Activated T-helper 1 cell treated with anti-CD3 and anti-CD28 coated beads, Interleukin-12 subunit alpha, Interleukin-12 subunit beta, Interleukin-2, Interleukin-4 antibody, amounts not matched to agents 30 ng/mL and 10 ng/mL and 1 ng/mL, durations not matched to agents 14 hours and 24 hours and 36 hours (primary cell): Measurements from ENCODE around the gene RUSC1. TPM values are rescaled to one million over a fixed set of nuclear protein-coding genes. Genes with fewer than 3 reads are reported as not detected.

Experiments used
- DNase-seq: peaks from one replicate; pipeline ENCODE4 v3.0.0; 2021; ENCODE audit warnings: low spot score
- H3K27ac Mint-ChIP-seq: one replicate; pipeline ENCODE4 v1.8.0; 2021; ENCODE audit warnings: mild to moderate bottlenecking, mixed read lengths
- H3K27me3 Mint-ChIP-seq: one replicate; pipeline ENCODE4 v1.8.0; 2022; ENCODE audit warnings: mild to moderate bottlenecking, moderate library complexity, mixed read lengths; ENCODE audit not compliant: insufficient read depth
- H3K36me3 Mint-ChIP-seq: one replicate; pipeline ENCODE4 v1.8.0; 2021; ENCODE audit warnings: low read depth, mixed read lengths
- H3K4me1 Mint-ChIP-seq: one replicate; pipeline ENCODE4 v1.8.0; 2021; ENCODE audit warnings: low read depth, mixed read lengths
- H3K4me3 Mint-ChIP-seq: one replicate; pipeline ENCODE4 v1.8.0; 2021; ENCODE audit warnings: mild to moderate bottlenecking, moderate library complexity, mixed read lengths
- H3K9me3 Mint-ChIP-seq: one replicate; pipeline ENCODE4 v1.8.0; 2021; ENCODE audit warnings: mixed read lengths
- intact Hi-C: fragments of 100-400 bp; cut with micrococcal nuclease; formaldehyde crosslinking; loops from one replicate; pipeline ENCODE4 v1.15.1; 2024
- total RNA-seq: library from RNA; stranded (reverse); gene quantifications from 2 replicates; pipeline ENCODE4 v1.2.3, GENCODE V29; 2022

Gene RUSC1, protein sequence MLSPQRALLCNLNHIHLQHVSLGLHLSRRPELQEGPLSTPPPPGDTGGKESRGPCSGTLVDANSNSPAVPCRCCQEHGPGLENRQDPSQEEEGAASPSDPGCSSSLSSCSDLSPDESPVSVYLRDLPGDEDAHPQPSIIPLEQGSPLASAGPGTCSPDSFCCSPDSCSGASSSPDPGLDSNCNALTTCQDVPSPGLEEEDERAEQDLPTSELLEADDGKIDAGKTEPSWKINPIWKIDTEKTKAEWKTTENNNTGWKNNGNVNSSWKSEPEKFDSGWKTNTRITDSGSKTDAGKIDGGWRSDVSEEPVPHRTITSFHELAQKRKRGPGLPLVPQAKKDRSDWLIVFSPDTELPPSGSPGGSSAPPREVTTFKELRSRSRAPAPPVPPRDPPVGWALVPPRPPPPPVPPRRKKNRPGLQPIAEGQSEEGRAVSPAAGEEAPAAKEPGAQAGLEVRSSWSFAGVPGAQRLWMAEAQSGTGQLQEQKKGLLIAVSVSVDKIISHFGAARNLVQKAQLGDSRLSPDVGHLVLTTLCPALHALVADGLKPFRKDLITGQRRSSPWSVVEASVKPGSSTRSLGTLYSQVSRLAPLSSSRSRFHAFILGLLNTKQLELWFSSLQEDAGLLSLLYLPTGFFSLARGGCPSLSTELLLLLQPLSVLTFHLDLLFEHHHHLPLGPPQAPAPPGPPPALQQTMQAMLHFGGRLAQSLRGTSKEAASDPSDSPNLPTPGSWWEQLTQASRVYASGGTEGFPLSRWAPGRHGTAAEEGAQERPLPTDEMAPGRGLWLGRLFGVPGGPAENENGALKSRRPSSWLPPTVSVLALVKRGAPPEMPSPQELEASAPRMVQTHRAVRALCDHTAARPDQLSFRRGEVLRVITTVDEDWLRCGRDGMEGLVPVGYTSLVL
- total RNA-seq: 28.7 and 34.7 TPM in 2 replicates

DNA sequence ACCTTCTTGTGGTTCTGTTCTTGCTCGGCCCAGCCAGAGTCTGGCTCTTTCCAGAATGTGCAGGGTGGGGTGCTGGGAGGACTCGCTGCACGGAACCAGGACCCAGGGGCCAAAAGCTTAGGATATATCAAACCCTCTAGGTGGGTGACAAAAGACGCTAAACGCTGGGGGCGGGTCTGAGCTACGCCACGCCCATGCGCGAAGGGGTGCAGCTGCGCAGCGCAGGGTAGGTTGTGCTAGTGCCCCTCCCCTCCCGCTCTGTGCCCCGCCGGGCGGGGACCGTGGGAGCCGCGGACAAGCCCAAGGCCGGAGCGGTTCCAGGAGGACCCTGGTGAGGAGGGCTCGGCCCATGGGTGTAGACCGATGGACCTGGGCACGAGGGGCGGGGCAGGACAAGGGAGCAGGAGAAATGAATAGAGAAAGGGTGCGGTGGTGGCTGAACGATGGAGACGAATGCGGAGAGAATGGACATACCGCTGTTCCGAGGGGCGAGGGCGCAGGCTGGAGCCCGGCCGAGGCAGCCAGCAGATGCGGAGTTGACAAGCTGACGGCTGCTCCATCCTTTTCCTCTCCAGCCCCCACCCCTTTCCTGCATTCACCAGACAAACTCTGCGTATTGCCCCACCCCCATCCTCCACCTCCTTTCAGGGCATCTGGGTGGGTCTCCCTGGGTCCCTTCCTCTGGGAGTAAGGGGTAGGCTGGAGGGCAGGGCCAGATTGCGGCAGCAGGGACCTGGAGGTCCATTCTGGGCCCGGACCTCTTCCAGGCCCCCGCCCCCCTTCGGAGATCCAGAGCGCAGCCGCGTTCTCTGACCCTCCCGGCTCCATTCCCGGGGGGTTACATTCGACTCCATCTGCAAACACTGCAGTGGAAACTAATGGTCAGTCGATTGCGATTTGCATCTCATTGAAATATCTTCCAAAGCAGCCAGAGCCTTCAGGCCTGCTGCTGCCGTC, at the start of gene RUSC1:
Gene RUSC1 (plus strand): TSS at position 234 of the 957 bp plus-strand sequence. CDS start 880 bp downstream, outside the sequence.
- Mint-ChIP-seq H3K27me3 (no peaks in the 10 kb centered on the region), H3K36me3 (peaks cover 21% of the 10 kb centered on the region), H3K4me1 (peaks cover 45% of the 10 kb centered on the region), H3K9me3 (no peaks in the 10 kb centered on the region), H3K27ac (no peak within 1 kb of the TSS), H3K4me3 (peak within 1 kb of the TSS; percentile 51)
- DNase-seq: peak; percentile 71
- intact Hi-C loops: loop anchor here (5.0 to 10.0 kb wide), 6 partner anchors 179 to 1646 kb away; partner anchors contain the start of genes ARHGEF2, DPM3, ILF2 and NPR1

DNA sequence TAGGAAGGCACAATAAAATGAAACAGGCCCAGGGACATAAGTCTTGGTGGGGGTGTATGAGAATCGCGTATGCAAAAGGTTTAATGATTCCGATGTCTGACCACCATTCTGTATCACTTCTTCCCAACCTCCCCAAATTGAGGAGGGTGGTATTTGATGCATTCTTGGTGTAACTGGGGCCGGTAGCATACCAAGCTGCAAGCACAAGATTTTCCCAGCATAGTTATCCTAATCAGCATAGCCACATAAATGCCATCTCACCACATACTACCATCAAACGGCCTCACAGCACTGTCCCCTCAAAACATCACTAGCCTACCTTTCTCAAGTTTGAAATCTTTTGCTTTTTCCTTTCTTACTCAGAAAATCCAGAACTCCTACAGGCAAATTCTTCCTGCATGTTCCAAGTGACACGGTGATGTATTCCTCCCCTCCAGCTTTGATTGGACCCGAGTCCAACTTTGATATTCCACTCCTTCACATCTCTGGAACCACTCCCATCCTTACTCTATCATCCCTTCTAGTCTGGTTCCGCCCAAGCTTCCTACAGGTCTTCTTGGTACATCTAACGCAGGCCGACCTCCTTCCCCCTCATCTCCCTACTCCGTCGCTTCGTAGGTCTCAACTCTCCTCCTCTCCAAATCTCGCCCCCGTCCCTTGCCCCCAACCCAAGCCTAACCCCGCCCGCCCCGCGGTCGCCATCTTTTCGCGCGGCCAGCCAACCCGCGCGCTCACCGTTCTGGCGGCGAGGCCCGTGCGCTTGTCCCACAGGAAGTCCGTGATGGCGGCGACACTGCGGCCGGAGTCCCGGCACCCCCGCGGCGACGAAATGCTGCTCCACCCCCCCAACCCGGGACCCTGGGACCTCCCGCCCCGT, 48.0 kb upstream of the RUSC1 start:
- H3K4me3 Mint-ChIP-seq: peak overlapping the region; percentile 90
- H3K36me3 Mint-ChIP-seq: peaks cover 38% of the 10 kb centered on the region
- peak overlapping the region; percentile 94 for H3K27ac Mint-ChIP-seq
- peaks cover 41% of the 10 kb centered on the region for H3K4me1 Mint-ChIP-seq
- peaks cover 2% of the 10 kb centered on the region for H3K27me3 Mint-ChIP-seq
- H3K9me3 Mint-ChIP-seq: no peaks in the 10 kb centered on the region
- intact Hi-C loops: loop anchor here (1.0 to 10.0 kb wide), 6 partner anchors 10 to 782 kb away; partner anchors contain the start of genes FDPS, LAMTOR2, MTX1 and SCAMP3
- DNase-seq: no peak

DNA sequence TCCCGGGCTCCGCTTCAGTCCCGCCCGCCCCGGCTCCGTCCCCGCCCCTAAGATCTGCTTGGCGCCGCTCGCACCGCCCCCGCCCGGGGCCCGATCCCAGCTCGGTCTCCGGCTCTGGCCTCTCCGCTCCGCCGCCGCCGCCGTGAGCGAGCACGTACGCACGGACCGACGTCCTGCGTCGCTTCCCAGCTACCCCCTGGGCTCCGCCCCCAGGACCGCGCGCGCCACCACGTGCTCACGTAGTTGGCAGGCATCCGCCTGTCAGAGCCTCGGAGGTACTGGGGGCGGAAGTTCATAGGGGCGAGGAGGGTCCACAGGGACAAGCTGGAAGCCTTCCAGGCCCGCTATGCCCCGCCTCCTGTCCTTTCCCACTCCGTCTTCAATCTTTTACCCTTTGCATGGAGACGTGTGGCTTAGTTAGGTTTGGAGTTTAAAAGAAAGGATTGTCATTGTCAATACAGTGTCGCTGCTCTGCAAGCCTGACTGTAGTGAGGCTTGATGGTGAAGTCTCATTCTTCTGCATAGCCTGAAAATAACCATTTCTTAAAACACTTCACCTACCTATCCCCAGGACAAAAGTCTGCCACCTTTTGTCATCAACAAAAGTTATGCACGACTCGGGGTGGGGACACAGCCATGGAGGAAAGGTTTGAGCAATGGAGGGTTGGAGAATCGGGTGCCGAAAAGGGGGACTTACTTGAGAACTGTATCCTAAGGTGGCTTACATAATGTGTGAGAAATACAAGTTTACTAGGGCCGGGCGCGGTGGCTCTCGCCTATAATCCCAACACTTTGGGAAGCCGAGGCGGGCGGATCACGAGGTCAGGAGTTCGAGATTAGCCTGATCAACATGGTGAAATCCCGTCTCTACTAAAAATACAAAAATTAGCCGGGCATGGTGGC, 47.1 kb upstream of the RUSC1 start, which contains the start of gene CLK2:
Gene CLK2 (minus strand): TSS at position 162 of the 903 bp plus-strand sequence. CDS start 2,527 bp downstream, outside the sequence.
- DNase-seq: peak; percentile 96
- Mint-ChIP-seq H3K4me1 (peaks cover 47% of the 10 kb centered on the region), H3K27ac (peak within 1 kb of the TSS; percentile 94), H3K36me3 (peaks cover 29% of the 10 kb centered on the region), H3K27me3 (peaks cover 5% of the 10 kb centered on the region), H3K9me3 (no peaks in the 10 kb centered on the region), H3K4me3 (peak within 1 kb of the TSS; percentile 90)
- intact Hi-C loops: loop anchor here (1.0 to 10.0 kb wide), 6 partner anchors 11 to 781 kb away; partner anchors contain the start of genes FDPS, LAMTOR2, MTX1 and SCAMP3

GRCh38 chr1:155277070-155277901, 43.4 kb upstream of the RUSC1 start, which contains the start of gene HCN3:
TSS of gene HCN3 (plus strand) at chr1:155277463. CDS start at chr1:155277591, 128 bp downstream.
- DNase-seq: peak; percentile 91
- peaks cover 7% of the 10 kb centered on the region for H3K27me3 Mint-ChIP-seq
- peak within 1 kb of the TSS; percentile 83 for H3K4me3 Mint-ChIP-seq
- H3K9me3 Mint-ChIP-seq: no peaks in the 10 kb centered on the region
- H3K27ac Mint-ChIP-seq: peak within 1 kb of the TSS; percentile 62
- intact Hi-C loops: loop anchor here (1.0 to 10.0 kb wide), 9 partner anchors 15 to 778 kb away; partner anchors contain the start of genes ENTREP3, FDPS, LAMTOR2 and SCAMP3
- H3K4me1 Mint-ChIP-seq: peaks cover 38% of the 10 kb centered on the region
- peaks cover 6% of the 10 kb centered on the region for H3K36me3 Mint-ChIP-seq

DNA sequence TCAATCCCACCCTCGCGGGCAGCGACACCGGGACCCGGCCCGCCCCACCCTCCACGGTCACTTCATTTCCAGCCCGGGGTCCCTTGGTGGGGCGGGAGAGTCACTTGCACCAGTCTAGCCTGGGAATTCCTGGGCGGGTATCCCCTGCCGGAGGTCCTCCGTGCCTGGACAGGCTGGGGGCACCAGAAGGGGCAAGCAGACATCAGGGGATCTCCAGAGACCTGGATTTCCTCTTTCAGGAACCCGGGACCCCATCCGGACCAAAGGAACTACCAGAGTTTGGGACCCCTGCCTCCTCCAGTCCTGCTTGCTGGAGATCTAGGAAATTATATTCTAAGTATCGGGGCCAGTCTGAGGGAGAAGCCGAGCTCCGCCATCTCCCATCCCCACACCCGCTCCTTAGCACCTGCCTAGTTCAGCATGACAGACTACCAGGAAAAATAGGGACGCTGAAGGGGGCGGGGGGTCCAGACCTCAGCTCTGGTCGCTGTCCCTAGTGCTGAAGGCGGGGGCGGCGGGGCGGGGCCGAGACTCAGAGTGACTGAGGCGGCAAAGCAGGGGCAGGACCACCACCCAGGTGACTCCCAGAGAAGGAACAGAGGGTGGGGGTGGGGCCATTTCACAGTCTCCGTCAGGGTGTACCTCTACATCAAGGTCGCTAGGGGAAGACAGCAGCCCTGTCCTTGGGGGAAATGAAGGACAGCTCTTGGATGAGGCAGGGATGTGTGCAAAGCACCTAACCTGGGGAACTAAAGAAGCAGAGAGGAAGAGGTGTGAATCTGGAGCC, 42.6 kb upstream of the RUSC1 start:
- peak overlapping the region; percentile 83 for H3K4me3 Mint-ChIP-seq
- H3K27me3 Mint-ChIP-seq: peaks cover 7% of the 10 kb centered on the region
- H3K4me1 Mint-ChIP-seq: peaks cover 32% of the 10 kb centered on the region
- no peak overlapping the region for H3K27ac Mint-ChIP-seq
- no peaks in the 10 kb centered on the region for H3K36me3 Mint-ChIP-seq
- peak; percentile 64 for DNase-seq
- H3K9me3 Mint-ChIP-seq: no peaks in the 10 kb centered on the region
- intact Hi-C loops: loop anchor here (1.0 to 10.0 kb wide), 11 partner anchors 16 to 777 kb away; partner anchors contain the start of genes ASH1L, ENTREP3, FDPS and LAMTOR2

GRCh38 chr1:155278689-155279160, 42.0 kb upstream of the RUSC1 start:
- Mint-ChIP-seq H3K4me1 (peaks cover 28% of the 10 kb centered on the region), H3K36me3 (no peaks in the 10 kb centered on the region), H3K27ac (no peak overlapping the region), H3K9me3 (no peaks in the 10 kb centered on the region), H3K27me3 (peaks cover 7% of the 10 kb centered on the region), H3K4me3 (peak overlapping the region; percentile 83)
- intact Hi-C loops: loop anchor here (1.0 to 10.0 kb wide), 4 partner anchors 36 to 776 kb away; partner anchors contain the start of genes ASH1L, LAMTOR2 and UBQLN4
- DNase-seq: no peak

GRCh38 chr1:155279268-155279667, 41.4 kb upstream of the RUSC1 start:
- Mint-ChIP-seq H3K27ac (no peak overlapping the region), H3K27me3 (peaks cover 7% of the 10 kb centered on the region), H3K36me3 (no peaks in the 10 kb centered on the region), H3K4me1 (peaks cover 26% of the 10 kb centered on the region), H3K4me3 (no peak overlapping the region), H3K9me3 (no peaks in the 10 kb centered on the region)
- DNase-seq: no peak
- intact Hi-C loops: loop anchor here (2.0 to 10.0 kb wide), 3 partner anchors 37 to 776 kb away; partner anchors contain the start of genes ASH1L, LAMTOR2 and UBQLN4

DNA sequence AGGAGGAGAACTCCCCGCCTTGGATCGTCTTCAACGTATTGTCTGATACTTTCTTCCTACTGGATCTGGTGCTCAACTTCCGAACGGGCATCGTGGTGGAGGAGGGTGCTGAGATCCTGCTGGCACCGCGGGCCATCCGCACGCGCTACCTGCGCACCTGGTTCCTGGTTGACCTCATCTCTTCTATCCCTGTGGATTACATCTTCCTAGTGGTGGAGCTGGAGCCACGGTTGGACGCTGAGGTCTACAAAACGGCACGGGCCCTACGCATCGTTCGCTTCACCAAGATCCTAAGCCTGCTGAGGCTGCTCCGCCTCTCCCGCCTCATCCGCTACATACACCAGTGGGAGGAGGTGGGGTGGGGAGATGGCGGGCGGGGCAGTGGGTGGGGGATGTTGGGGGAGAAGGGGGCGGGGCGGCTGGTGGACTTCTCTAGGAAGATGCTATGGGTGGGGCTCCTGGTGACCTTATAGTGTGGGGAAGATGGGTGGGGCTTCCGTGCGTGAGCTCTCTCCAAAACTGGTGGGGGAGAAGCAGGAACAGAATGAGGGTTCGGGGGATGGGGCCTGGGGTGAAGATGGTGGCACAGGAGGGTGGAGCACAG, 38.1 kb upstream of the RUSC1 start:
- H3K9me3 Mint-ChIP-seq: no peaks in the 10 kb centered on the region
- H3K4me1 Mint-ChIP-seq: peaks cover 8% of the 10 kb centered on the region
- no peak overlapping the region for H3K27ac Mint-ChIP-seq
- H3K36me3 Mint-ChIP-seq: no peaks in the 10 kb centered on the region
- DNase-seq: no peak
- H3K27me3 Mint-ChIP-seq: peaks cover 5% of the 10 kb centered on the region
- intact Hi-C loops: no loop called here
- no peak overlapping the region for H3K4me3 Mint-ChIP-seq

DNA sequence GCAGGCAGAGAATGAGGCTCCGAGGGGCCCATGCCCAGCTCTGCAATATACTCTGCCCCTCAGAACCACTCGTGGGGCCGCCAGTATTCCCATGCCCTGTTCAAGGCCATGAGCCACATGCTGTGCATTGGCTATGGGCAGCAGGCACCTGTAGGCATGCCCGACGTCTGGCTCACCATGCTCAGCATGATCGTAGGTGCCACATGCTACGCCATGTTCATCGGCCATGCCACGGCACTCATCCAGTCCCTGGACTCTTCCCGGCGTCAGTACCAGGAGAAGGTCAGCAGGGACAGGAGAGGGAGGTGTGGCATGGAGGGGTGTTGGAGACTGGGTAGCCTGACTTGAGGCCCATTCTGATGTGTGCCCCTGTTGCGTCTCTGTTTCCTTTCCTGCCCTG, 36.2 kb upstream of the RUSC1 start:
- Mint-ChIP-seq H3K27ac (no peak overlapping the region), H3K9me3 (no peaks in the 10 kb centered on the region), H3K4me3 (no peak overlapping the region), H3K36me3 (no peaks in the 10 kb centered on the region), H3K27me3 (no peaks in the 10 kb centered on the region), H3K4me1 (no peaks in the 10 kb centered on the region)
- intact Hi-C loops: no loop called here
- DNase-seq: no peak
